GM12891 (cell line): ENCODE measurements around the gene OR10H1.
"Not testable (repeated sequence)": the region's sequence is repeated elsewhere in the genome, so short reads cannot be mapped to it uniquely, and the experiment has no call there.

Experiments used
- POLR2A ChIP-seq: IDR thresholded peaks from 2 replicates; pipeline ENCODE4 v1.6.1; 2011; ENCODE audit warnings: low read depth, low read length, control low read depth
- POLR2AphosphoS5 ChIP-seq: IDR thresholded peaks from 2 replicates; pipeline ENCODE4 v1.6.1; 2011; ENCODE audit warnings: low read depth, low read length, control low read depth

GRCh38 chr19:15835565-15836329 lies 20.3 kb upstream of the OR10H1 start:
- not testable (repeated sequence) for TF ChIP-seq POLR2AphosphoS5, POLR2A
